CD4-positive, alpha-beta T cell treated with Interleukin-4 for 4 hours (primary cell): ENCODE measurements around the gene CTAGE9.
"Not testable (repeated sequence)": the region's sequence is repeated elsewhere in the genome, so short reads cannot be mapped to it uniquely, and the experiment has no call there.

Experiments used
- DNase-seq: peaks from one replicate; pipeline ENCODE4 v3.0.0-alpha.2; 2020

The CTAGE9 gene

GRCh38 chr6:131710917-131711316 is at the start of gene CTAGE9:
Gene CTAGE9, minus strand, starts transcription at chr6:131711017. Its CDS starts 0 bp downstream, at chr6:131711017.
- not testable (repeated sequence) for DNase-seq

- DNase-seq, result no peak
Measured at GRCh38 chr6:131758920-131759319, 48.1 kb upstream of the CTAGE9 start.

GRCh38 chr6:131756039-131756438 is 45.2 kb upstream of the CTAGE9 start:
- no peak for DNase-seq

DNA sequence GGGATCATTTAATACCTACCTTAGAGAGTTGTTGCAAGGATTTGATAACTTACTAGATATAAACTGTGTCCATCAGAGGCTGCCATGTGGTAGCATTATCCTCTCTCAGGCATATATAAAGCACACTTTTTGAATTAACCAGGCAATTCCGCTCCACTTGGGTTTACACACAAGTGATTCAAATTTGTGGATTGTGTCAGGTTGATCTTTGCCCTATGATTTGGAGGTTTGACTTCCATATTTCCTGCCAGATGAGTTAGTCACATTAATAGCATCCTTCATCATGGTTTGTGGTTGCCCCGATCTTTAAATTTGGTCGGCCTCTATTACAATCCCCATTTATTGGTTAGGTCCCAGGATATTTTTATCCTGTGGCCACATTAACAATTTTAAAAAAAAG is 44.8 kb upstream of the CTAGE9 start:
- DNase-seq, result no peak

- no peak for DNase-seq
Measured at GRCh38 chr6:131754715-131755567, 44.1 kb upstream of the CTAGE9 start.

DNA sequence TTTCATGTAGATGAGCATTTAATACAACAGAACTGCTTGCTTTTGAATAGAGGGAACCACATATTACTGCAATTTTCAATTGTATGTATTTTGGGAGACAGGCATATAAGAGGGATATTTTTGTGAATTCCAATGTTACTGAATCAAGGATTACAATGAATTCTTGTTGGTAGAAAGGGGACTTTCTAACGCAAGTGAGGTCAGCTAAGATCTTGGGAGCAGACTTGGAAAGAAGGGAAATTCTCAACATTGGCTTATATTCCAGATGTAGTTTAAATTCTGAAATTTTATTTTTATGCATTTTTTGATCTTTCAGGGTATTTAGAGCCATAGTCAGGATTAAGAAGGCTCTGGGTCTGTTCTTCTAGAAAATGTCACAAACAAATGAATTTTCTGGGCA is 43.3 kb upstream of the CTAGE9 start:
- DNase-seq, result no peak

DNA sequence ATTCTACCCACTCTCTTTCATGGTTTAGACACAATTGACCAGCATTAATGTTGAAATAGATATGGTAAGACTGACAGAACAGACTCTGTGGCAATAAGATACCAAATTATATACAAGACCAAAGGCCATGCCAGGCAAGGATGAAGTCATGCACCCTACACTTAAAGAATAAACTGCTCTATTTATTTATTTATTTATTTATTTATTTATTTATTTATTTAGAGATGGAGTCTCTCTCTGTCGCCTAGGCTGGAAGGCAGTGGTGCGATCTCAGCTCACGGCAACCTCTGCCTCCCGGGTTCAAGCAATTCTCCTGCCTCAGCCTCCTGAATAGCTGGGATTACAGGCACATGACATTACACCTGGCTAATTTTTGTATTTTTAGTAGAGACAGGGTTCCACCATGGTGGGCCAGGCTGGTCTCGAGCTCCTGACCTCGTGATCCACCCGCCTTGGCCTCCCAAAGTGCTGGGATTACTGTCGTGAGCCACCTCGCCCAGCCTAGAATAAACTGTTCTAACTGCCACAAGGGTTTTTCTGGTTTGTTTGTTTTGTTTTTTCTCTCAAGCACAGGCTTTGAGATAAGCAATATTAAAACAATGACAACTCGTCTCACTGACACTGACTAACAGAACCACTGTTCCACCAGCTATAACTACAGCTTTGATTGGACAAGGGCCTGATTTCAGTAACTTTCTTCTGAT is 40.3 kb upstream of the CTAGE9 start:
- not testable (repeated sequence) for DNase-seq

DNA sequence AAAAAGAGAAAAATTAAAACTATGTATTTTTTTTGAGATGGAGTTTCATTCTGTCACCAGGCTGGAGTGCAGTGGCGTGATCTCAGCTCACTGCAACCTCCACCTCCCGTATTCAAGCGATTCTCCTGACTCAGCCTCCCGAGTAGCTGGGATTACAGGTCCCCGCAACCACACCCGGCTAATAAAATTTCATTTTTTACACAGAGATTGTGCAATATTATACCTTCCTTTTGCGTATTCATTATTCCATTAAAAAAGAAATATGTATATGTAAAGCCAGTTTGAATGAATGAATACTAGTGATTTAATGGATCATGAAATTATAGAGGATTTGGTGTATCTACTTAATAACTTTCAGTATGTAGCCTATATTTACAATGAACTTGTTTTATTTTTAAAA is 38.2 kb upstream of the CTAGE9 start:
- DNase-seq, result no peak

- no peak for DNase-seq
Measured at GRCh38 chr6:131747821-131748353, 37.1 kb upstream of the CTAGE9 start.

DNA sequence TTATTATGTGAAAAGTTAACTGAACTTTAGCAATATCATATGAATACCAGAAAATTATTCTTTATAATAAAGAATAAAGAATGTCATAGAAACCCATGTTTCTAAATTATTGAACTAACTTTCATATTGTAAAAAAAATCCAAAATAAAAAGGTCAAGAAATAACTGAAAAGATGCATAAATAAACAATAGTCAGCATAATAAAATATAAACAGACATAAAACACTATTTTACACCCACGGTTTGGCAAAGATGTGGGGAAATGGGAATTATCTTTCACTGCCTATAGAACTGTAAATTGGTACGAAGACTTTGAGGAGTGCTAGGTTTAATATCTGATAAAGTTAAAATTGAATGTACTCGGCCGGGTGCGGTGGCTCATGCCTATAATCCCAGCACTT is 34.7 kb upstream of the CTAGE9 start:
- no peak for DNase-seq

DNA sequence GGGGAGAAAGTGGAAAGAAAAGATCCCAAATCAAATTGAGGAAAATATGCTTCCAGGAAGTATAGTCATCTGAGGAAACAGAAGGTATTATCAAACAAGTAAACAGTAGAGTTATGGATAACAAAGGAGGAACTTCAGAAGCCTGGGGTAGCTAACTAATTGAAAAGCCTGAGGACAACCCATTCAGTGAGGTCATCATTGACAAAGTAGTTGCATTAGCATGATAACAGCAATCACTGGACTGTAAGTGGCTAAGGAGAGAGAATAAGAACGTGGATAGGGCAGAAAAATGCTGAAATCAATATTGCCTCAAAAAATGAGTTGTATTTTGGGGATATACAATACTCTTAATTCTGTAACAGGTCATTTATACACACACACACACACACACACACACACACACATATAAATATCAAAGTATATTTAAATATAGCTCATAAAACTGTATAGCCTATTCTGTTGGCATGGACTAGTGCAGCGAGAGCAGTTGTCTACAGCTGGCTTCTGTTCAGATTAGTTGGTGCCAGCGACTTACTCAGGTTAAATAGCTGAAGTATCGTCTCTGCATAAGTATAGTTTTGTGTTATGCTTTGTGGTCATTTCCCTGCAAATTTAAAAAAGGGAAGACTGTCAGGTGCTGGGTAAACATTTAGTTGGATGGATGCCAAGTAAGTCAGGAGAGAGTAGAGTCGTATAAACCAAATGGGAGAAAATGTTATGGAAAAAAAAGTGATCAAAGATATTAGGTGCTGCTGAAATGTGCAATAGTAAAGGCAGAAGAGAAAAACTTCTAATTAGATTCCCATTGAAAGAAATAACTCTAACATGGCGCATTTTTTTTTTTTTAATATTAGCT is 33.8 kb upstream of the CTAGE9 start:
- no peak for DNase-seq

DNA sequence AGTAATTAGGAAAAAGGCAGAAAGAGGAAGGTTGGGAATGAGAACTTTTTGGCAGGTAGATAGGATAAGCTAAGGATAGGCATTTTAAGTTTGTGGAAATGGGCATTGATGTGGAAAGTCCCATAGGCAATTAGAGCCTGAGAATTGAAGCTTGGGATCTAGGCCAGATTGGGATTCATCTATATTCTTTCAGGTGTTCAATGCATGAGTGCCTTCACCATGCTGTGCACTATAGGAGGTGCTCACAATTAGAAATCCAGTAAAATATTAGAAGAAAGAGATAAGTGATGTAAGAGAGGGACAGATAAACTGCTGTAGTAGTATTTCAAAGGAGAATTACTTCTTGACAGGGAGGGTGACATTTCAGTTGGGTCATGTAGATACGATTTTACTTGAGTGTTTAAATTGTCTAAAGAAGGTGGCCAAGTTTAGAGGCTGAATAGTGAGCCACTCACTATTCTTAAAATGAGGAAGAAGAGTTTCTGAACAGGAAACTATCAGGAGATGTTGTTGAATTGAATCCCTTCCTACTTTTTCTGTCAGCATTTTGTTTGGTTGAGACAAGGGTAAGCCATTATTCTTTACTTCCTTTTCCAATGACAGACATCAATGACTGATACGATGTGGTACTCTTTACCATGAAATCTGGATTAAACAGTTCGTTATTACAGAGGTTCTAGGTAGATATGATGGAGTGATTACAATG is 31.0 kb upstream of the CTAGE9 start:
- no peak for DNase-seq

DNA sequence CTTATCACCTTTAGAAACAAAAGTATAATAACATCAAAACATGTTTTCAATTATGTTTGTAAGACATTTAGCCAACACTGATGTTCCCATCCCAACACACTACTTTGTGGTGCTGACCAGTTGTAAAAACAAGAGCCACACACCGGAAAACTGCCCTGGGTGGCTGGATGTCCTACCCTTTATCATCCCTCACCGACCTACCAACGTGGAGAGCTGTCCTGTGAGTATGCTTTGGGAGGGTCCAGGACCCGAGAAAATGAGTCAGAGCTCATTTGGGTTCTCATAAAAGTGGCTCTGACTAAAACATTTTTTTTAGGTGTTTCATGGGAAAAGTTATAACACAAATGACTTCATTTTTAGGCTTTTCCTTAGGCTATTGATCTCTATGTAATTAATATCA is 29.3 kb upstream of the CTAGE9 start:
- no peak for DNase-seq

GRCh38 chr6:131739136-131739535 is 28.3 kb upstream of the CTAGE9 start:
- no peak for DNase-seq

GRCh38 chr6:131736811-131737210 is 26.0 kb upstream of the CTAGE9 start:
- no peak for DNase-seq

GRCh38 chr6:131736003-131736596 is 25.3 kb upstream of the CTAGE9 start:
- DNase-seq, result no peak

- DNase-seq, result no peak
Measured at GRCh38 chr6:131733376-131734016, 22.7 kb upstream of the CTAGE9 start.

GRCh38 chr6:131731224-131731623 is 20.4 kb upstream of the CTAGE9 start:
- no peak for DNase-seq

DNA sequence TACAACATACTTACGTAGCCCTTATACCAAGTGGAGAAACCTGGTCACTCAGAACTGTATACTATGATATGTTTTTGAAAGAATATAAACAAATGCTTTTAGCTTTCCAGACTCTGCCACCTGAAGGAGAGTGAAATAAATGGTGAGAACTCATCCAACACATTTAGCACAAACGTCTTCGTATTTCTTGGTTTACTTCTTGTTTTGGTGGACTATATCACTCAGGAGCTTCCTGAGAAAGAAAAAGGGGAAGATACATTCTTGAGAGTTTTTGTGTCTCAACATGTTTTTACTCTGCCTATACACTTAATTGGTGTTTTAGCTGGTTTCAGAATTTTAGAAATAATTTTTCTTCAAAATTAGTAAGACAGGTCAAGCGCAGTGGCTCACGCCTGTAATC is 19.4 kb upstream of the CTAGE9 start:
- no peak for DNase-seq

GRCh38 chr6:131729550-131729949 is 18.7 kb upstream of the CTAGE9 start:
- no peak for DNase-seq

DNA sequence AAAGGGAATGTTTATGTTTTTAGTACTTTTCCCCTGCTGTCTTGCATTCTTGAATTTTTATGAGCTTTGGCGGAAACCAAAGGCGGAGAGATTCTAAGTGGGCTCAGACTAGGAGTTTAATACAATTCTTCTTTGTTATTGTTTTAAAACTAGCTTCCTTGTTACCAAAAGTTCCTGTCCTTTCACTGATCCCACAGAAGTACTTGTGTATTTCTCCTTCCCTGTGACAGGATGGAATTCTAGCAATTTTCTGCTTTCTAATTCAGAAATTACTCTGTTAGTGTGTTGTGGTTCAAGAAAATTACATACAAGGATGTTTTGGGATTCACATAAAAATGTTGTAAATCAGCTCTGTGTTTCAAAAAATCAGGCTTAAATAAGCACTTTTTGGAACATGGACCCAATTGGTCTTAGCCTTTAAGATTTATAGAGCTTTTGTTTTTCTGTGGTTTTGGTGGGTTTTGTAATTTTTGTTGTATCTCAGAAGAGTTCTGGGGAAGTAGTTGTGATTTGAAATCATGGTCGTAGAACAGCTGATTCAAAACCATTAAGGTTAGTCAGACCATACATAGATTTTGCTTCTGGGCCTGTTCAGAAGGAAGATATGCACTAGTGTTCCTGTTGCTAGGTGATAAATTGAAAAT is 17.6 kb upstream of the CTAGE9 start:
- DNase-seq, result no peak
